CD4-positive, alpha-beta T cell (primary cell): ENCODE results near the gene CWC27. TPM values are rescaled to one million over a fixed set of nuclear protein-coding genes. Genes with fewer than 3 reads are reported as not detected.

Source experiments
- ATAC-seq: fragments of 200-7000 bp; cut with Tn5 transposase; one replicate; pipeline ENCODE4 v1.10.0; 2022; ENCODE audit warnings: mild to moderate bottlenecking; ENCODE audit not compliant: poor library complexity
- CTCF ChIA-PET: fragments of 350-600 bp; sonication (Branson Sonifier 250); formaldehyde crosslinking; loops from one replicate; lab custom pipeline; 2021; ENCODE audit warnings: antibody characterized with exemption, inconsistent platforms; lab: Charles Lee
- POLR2A ChIA-PET: fragments of 350-600 bp; sonication (Branson Sonifier 250); formaldehyde crosslinking; loops from one replicate; lab custom pipeline; 2021; ENCODE audit warnings: antibody characterized with exemption, inconsistent platforms; lab: Charles Lee
- DNase-seq, 14 experiments: peaks; one replicate each; pipeline ENCODE4 v3.0.0-alpha.2; 2013 to 2020; ENCODE audit warnings: mixed read lengths in 2 of 14
- H3K27ac ChIP-seq, 2 donors: one replicate each; pipeline versions ENCODE4 v1.5.1 to v1.7.0; 2013; ENCODE audit warnings: low read length in 2 of 2, low read depth in 1 of 2, mild to moderate bottlenecking in 1 of 2
- H3K27me3 ChIP-seq, 2 experiments: 1 replicate in 1 of 2; 2 replicates in 1 of 2; pipeline versions ENCODE4 v1.6.1 to v1.7.0; 2013; ENCODE audit warnings: low read length in 2 of 2, control low read depth in 1 of 2, mild to moderate bottlenecking in 1 of 2, moderate library complexity in 1 of 2; ENCODE audit not compliant: insufficient read depth in 2 of 2, control insufficient read depth in 1 of 2
- H3K36me3 ChIP-seq: one replicate; pipeline ENCODE4 v1.6.1; 2013; ENCODE audit warnings: low read length, control low read depth; ENCODE audit not compliant: insufficient read depth
- H3K4me1 ChIP-seq: one replicate; pipeline ENCODE4 v1.6.1; 2013; ENCODE audit warnings: low read length, control low read depth; ENCODE audit not compliant: insufficient read depth
- H3K4me3 ChIP-seq: one replicate; pipeline ENCODE4 v1.5.1; 2013; ENCODE audit warnings: mild to moderate bottlenecking, low read length, moderate library complexity
- H3K9me3 ChIP-seq, 2 experiments: 1 replicate in 1 of 2; 2 replicates in 1 of 2; pipeline versions ENCODE4 v1.6.1 to v1.7.0; 2013; ENCODE audit warnings: low read length in 2 of 2, mild to moderate bottlenecking in 2 of 2, control low read depth in 1 of 2, moderate library complexity in 1 of 2; ENCODE audit not compliant: control insufficient read depth in 1 of 2, insufficient read depth in 1 of 2
- H3K27ac Mint-ChIP-seq: one replicate; pipeline ENCODE4 v1.8.0; 2020; ENCODE audit warnings: mixed read lengths
- H3K27me3 Mint-ChIP-seq: one replicate; pipeline ENCODE4 v1.8.0; 2021; ENCODE audit warnings: mixed read lengths
- H3K36me3 Mint-ChIP-seq: one replicate; pipeline ENCODE4 v1.8.0; 2021; ENCODE audit warnings: low read depth, mixed read lengths
- H3K4me1 Mint-ChIP-seq: one replicate; pipeline ENCODE4 v1.8.0; 2021; ENCODE audit warnings: low read depth, mixed read lengths
- H3K4me3 Mint-ChIP-seq: one replicate; pipeline ENCODE4 v1.8.0; 2020; ENCODE audit warnings: mild to moderate bottlenecking, mixed read lengths
- H3K9me3 Mint-ChIP-seq: one replicate; pipeline ENCODE4 v1.8.0; 2020; ENCODE audit warnings: mixed read lengths
- intact Hi-C, 2 experiments: fragments of 100-400 bp; cut with DNase I in 1 of 2; cut with micrococcal nuclease in 1 of 2; formaldehyde crosslinking; loops; one replicate each; pipeline versions ENCODE4 v1.15.1 to v1.9.0; 2023 to 2025; cut with DNase I, micrococcal nuclease
- total RNA-seq, 174 experiments: library from RNA in 2 of 174; stranded (reverse) in 2 of 174; gene quantifications; one replicate each; pipeline ENCODE4 v1.2.3 and lab custom pipeline; 2021 to 2026
- TF ChIP-seq, protein P1 (sequence below): fragments of 200-600 bp; IDR thresholded peaks from one replicate; pipeline ENCODE4 v1.8.0; 2022; ENCODE audit warnings: antibody characterized with exemption, mild to moderate bottlenecking

CWC27 gene
- total RNA-seq, 2 experiments from 2014 or later: 14.2 to 14.5 TPM

- no peaks in the 10 kb centered on the region for H3K9me3 Mint-ChIP-seq
- H3K27ac Mint-ChIP-seq: no peak overlapping the region
- ATAC-seq (no peak), DNase-seq (no peak)
- intact Hi-C loops: no loop called here
- no peak overlapping the region for H3K4me3 ChIP-seq
- ChIA-PET POLR2A (no interaction called here), CTCF (no interaction called here)
- no peak overlapping the region for H3K27ac ChIP-seq
- no peaks in the 10 kb centered on the region for H3K27me3 ChIP-seq
- no peaks in the 10 kb centered on the region for H3K9me3 ChIP-seq
- peaks cover 21% of the 10 kb centered on the region for H3K4me1 ChIP-seq
- H3K4me3 Mint-ChIP-seq: peak overlapping the region; percentile 6
- TF ChIP-seq, protein P1, sequence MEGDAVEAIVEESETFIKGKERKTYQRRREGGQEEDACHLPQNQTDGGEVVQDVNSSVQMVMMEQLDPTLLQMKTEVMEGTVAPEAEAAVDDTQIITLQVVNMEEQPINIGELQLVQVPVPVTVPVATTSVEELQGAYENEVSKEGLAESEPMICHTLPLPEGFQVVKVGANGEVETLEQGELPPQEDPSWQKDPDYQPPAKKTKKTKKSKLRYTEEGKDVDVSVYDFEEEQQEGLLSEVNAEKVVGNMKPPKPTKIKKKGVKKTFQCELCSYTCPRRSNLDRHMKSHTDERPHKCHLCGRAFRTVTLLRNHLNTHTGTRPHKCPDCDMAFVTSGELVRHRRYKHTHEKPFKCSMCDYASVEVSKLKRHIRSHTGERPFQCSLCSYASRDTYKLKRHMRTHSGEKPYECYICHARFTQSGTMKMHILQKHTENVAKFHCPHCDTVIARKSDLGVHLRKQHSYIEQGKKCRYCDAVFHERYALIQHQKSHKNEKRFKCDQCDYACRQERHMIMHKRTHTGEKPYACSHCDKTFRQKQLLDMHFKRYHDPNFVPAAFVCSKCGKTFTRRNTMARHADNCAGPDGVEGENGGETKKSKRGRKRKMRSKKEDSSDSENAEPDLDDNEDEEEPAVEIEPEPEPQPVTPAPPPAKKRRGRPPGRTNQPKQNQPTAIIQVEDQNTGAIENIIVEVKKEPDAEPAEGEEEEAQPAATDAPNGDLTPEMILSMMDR: no peak
- H3K4me1 Mint-ChIP-seq: peaks cover 12% of the 10 kb centered on the region
- H3K36me3 ChIP-seq: no peaks in the 10 kb centered on the region
- peaks cover 5% of the 10 kb centered on the region for H3K36me3 Mint-ChIP-seq
- no peaks in the 10 kb centered on the region for H3K27me3 Mint-ChIP-seq
These were observed 263.5 kb downstream of the CWC27 start for GRCh38 chr5:65032250-65032649.

DNA sequence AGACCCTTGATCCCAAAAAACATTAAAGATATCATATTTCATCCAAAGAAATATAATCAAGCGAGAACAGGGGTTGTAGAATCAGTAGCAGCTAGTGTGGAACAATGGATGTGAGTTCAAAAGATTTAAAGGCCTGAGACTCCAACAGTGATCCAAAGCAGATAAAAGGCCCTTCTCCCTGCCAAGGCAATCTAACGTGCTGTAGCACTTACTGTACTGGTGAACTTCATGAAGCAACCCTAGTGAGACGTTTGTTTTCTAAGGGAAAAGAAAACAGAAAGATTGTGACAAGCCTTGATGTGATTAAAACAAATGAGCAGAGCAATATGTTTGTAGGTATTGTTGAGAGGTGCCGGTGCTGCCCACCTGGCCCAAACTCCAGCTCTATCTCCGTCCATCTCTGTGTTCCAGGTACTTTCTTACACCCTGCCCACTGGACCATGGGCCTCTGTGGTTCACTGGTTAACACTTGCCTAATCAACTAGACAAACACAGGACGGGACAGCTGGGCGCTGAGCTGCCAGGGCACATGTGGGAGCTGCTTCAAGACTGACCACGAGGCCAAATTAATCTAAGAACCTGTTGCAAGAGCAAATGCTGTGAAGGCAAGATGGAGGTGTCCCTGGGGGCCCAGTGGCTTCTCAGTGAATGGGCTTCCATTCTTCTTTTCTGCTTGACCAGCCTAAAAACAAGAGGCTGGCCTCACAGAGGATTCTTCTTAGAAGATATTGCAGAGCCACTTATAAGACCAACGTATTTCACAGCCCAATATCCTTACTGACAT, 265.5 kb downstream of the CWC27 start:
- peak in 1 of 14 experiments; percentile 18 for DNase-seq
- Histone ChIP-seq H3K27me3 (no peaks in the 10 kb centered on the region), H3K27ac (no peak overlapping the region), H3K4me3 (no peak overlapping the region), H3K9me3 (no peaks in the 10 kb centered on the region), H3K4me1 (peaks cover 30% of the 10 kb centered on the region), H3K36me3 (no peaks in the 10 kb centered on the region)
- no peak for ATAC-seq
- intact Hi-C loops: no loop called here
- Mint-ChIP-seq H3K27ac (peak overlapping the region; percentile 83), H3K27me3 (no peaks in the 10 kb centered on the region), H3K36me3 (peaks cover 5% of the 10 kb centered on the region), H3K4me3 (peak overlapping the region; percentile 80), H3K9me3 (no peaks in the 10 kb centered on the region), H3K4me1 (peaks cover 22% of the 10 kb centered on the region)
- CTCF ChIA-PET: interaction anchor here (1.4 kb wide), 1 partner anchor 41 kb away, joined by 3 read pairs; no protein-coding TSS in a partner anchor
- POLR2A ChIA-PET: interaction anchor here (1.0 to 2.4 kb wide), 2 partner anchors 69 to 529 kb away, joined by 3 to 11 read pairs; partner anchors contain the start of genes CENPK and PPWD1
- TF ChIP-seq, protein P1: no peak

DNA sequence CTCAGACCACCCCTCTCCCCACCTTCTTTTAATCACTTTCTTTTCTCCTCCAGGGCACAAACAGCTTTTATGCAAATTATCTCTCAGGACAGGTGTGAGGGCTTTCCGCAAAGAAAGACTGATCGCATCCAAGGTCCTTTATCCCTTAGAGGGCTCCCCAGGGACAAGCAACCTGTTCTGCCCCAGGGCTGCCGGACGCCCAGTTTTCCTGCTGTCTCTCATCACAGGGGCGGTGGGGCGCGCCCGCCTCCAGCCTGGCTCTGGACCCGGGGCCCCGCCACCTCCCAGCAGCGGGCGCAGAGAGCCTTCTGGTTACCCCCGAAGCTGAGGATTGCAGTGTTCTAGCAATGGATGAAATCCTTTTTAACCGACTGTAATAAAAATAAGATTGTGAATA, 266.1 kb downstream of the CWC27 start:
- H3K27ac Mint-ChIP-seq: peak overlapping the region; percentile 83
- peaks cover 5% of the 10 kb centered on the region for H3K36me3 Mint-ChIP-seq
- Histone ChIP-seq H3K27ac (peak overlapping the region; percentile 86 to 91), H3K27me3 (no peaks in the 10 kb centered on the region), H3K4me3 (peak overlapping the region; percentile 71), H3K36me3 (no peaks in the 10 kb centered on the region), H3K4me1 (peaks cover 30% of the 10 kb centered on the region), H3K9me3 (no peaks in the 10 kb centered on the region)
- H3K27me3 Mint-ChIP-seq: no peaks in the 10 kb centered on the region
- POLR2A ChIA-PET: interaction anchor here (0.9 to 2.4 kb wide), 2 partner anchors 69 to 528 kb away, joined by 5 to 11 read pairs; partner anchors contain the start of genes CENPK and PPWD1
- CTCF ChIA-PET: interaction anchor here (1.0 kb wide), 1 partner anchor 69 kb away, joined by 3 read pairs; no protein-coding TSS in a partner anchor
- intact Hi-C loops: loop anchor here in 1 of 2 experiments (5.0 kb wide), 1 partner anchor 67 kb away; no protein-coding TSS in a partner anchor
- H3K4me3 Mint-ChIP-seq: peak overlapping the region; percentile 83
- ATAC-seq (no peak), DNase-seq (no peak)
- H3K4me1 Mint-ChIP-seq: peaks cover 22% of the 10 kb centered on the region
- H3K9me3 Mint-ChIP-seq: no peaks in the 10 kb centered on the region
- TF ChIP-seq, protein P1: no peak
